ENCODE measurements around the gene LRRC7.

GRCh38 chr1:69710484-69711189 is 142.9 kb downstream of the LRRC7 start:
- TF ChIP-seq CTCF (conservative IDR thresholded peaks at IDR 0.05) (no peak), ZFX (IDR thresholded peaks at IDR 0.05) (no peak)

Measured in C4-2B (cell line).